CD4-positive, alpha-beta T cell (primary cell): ENCODE results near the gene ARID1B. TPM values are rescaled to one million over a fixed set of nuclear protein-coding genes. Genes with fewer than 3 reads are reported as not detected.

Source experiments
- ATAC-seq: fragments of 200-7000 bp; cut with Tn5 transposase; one replicate; pipeline ENCODE4 v1.10.0; 2022; ENCODE audit warnings: mild to moderate bottlenecking; ENCODE audit not compliant: poor library complexity
- CTCF ChIA-PET: fragments of 350-600 bp; sonication (Branson Sonifier 250); formaldehyde crosslinking; loops from one replicate; lab custom pipeline; 2021; ENCODE audit warnings: antibody characterized with exemption, inconsistent platforms; lab: Charles Lee
- POLR2A ChIA-PET: fragments of 350-600 bp; sonication (Branson Sonifier 250); formaldehyde crosslinking; loops from one replicate; lab custom pipeline; 2021; ENCODE audit warnings: antibody characterized with exemption, inconsistent platforms; lab: Charles Lee
- DNase-seq, 14 experiments: peaks; one replicate each; pipeline ENCODE4 v3.0.0-alpha.2; 2013 to 2020; ENCODE audit warnings: mixed read lengths in 2 of 14
- H3K27ac ChIP-seq, 2 donors: one replicate each; pipeline versions ENCODE4 v1.5.1 to v1.7.0; 2013; ENCODE audit warnings: low read length in 2 of 2, low read depth in 1 of 2, mild to moderate bottlenecking in 1 of 2
- H3K27me3 ChIP-seq, 2 experiments: 1 replicate in 1 of 2; 2 replicates in 1 of 2; pipeline versions ENCODE4 v1.6.1 to v1.7.0; 2013; ENCODE audit warnings: low read length in 2 of 2, control low read depth in 1 of 2, mild to moderate bottlenecking in 1 of 2, moderate library complexity in 1 of 2; ENCODE audit not compliant: insufficient read depth in 2 of 2, control insufficient read depth in 1 of 2
- H3K36me3 ChIP-seq: one replicate; pipeline ENCODE4 v1.6.1; 2013; ENCODE audit warnings: low read length, control low read depth; ENCODE audit not compliant: insufficient read depth
- H3K4me1 ChIP-seq: one replicate; pipeline ENCODE4 v1.6.1; 2013; ENCODE audit warnings: low read length, control low read depth; ENCODE audit not compliant: insufficient read depth
- H3K4me3 ChIP-seq: one replicate; pipeline ENCODE4 v1.5.1; 2013; ENCODE audit warnings: mild to moderate bottlenecking, low read length, moderate library complexity
- H3K9me3 ChIP-seq, 2 experiments: 1 replicate in 1 of 2; 2 replicates in 1 of 2; pipeline versions ENCODE4 v1.6.1 to v1.7.0; 2013; ENCODE audit warnings: low read length in 2 of 2, mild to moderate bottlenecking in 2 of 2, control low read depth in 1 of 2, moderate library complexity in 1 of 2; ENCODE audit not compliant: control insufficient read depth in 1 of 2, insufficient read depth in 1 of 2
- H3K27ac Mint-ChIP-seq: one replicate; pipeline ENCODE4 v1.8.0; 2020; ENCODE audit warnings: mixed read lengths
- H3K27me3 Mint-ChIP-seq: one replicate; pipeline ENCODE4 v1.8.0; 2021; ENCODE audit warnings: mixed read lengths
- H3K36me3 Mint-ChIP-seq: one replicate; pipeline ENCODE4 v1.8.0; 2021; ENCODE audit warnings: low read depth, mixed read lengths
- H3K4me1 Mint-ChIP-seq: one replicate; pipeline ENCODE4 v1.8.0; 2021; ENCODE audit warnings: low read depth, mixed read lengths
- H3K4me3 Mint-ChIP-seq: one replicate; pipeline ENCODE4 v1.8.0; 2020; ENCODE audit warnings: mild to moderate bottlenecking, mixed read lengths
- H3K9me3 Mint-ChIP-seq: one replicate; pipeline ENCODE4 v1.8.0; 2020; ENCODE audit warnings: mixed read lengths
- CTCF ChIP-seq: fragments of 200-600 bp; IDR thresholded peaks from one replicate; pipeline ENCODE4 v1.8.0; 2022; ENCODE audit warnings: antibody characterized with exemption, mild to moderate bottlenecking
- intact Hi-C, 2 experiments: fragments of 100-400 bp; cut with DNase I in 1 of 2; cut with micrococcal nuclease in 1 of 2; formaldehyde crosslinking; loops; one replicate each; pipeline versions ENCODE4 v1.15.1 to v1.9.0; 2023 to 2025; cut with DNase I, micrococcal nuclease
- total RNA-seq, 174 experiments: library from RNA in 2 of 174; stranded (reverse) in 2 of 174; gene quantifications; one replicate each; pipeline ENCODE4 v1.2.3 and lab custom pipeline; 2021 to 2026

Gene ARID1B
- total RNA-seq, 2 experiments from 2014 or later: 120 to 125 TPM

DNA sequence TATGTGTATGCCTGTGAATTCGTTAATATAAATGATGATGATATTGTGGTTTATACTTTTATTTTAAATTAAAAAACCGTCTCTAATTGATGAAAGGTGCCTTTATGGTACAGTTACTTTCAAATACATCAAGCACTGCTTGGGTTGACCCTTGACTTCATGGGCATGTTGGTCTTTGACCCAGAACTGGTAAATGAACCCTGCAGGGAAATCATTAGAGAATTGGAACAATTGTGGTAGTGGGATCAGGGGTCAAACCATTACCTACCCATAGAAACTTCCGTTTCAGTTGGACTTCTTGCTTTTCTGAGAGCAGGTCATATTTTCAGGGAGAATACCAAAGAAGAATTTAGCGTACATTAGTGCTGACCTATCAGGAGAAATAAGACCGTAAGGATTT is 288.2 kb downstream of the ARID1B start:
- no peak for ATAC-seq
- ChIA-PET CTCF (no interaction called here), POLR2A (no interaction called here)
- H3K9me3 ChIP-seq: no peaks in the 10 kb centered on the region
- no peak for TF ChIP-seq CTCF
- Mint-ChIP-seq H3K36me3 (peaks cover 5% of the 10 kb centered on the region), H3K27ac (no peak overlapping the region), H3K4me3 (no peak overlapping the region), H3K4me1 (peaks cover 72% of the 10 kb centered on the region), H3K27me3 (no peaks in the 10 kb centered on the region), H3K9me3 (no peaks in the 10 kb centered on the region)
- H3K27ac ChIP-seq: no peak overlapping the region
- intact Hi-C loops: no loop called here
- H3K27me3 ChIP-seq: no peaks in the 10 kb centered on the region
- no peak overlapping the region for H3K4me3 ChIP-seq
- no peak for DNase-seq
- H3K4me1 ChIP-seq: peaks cover 12% of the 10 kb centered on the region
- peaks cover 3% of the 10 kb centered on the region for H3K36me3 ChIP-seq

DNA sequence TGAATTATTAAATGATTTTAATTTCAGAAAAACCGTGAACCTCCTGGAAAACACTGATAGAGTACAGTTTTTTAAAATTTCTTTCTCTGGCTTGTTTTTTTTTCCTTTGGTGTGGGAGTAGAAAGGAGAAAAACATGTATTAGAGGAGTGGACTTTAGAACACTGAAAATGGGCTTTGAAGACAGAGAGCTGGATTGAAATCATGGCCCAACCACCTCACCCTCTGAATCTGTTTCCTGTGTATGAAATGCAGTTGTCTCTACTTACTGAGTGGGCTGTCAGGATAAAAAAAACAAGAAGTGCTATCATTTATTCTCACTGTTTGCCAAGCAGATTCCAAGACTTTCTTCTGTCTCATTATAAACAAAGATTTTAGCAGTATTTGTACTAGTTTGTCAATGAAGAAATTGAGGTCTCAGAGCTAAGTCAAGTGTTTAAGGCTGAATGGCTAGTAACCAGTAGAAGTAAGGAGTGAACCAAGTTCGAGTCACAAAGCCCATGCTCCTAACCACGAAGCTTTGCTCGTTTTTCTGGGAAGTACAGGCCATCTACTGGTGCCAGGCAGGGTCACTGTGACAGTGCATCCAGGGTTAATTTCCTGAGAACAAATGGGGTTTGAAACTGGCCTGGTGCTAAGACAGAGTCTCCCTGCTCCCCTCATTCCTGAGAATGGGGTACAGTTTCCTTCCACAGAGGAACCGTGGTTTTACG is 289.8 kb downstream of the ARID1B start:
- Histone ChIP-seq H3K27ac (no peak overlapping the region), H3K4me3 (no peak overlapping the region), H3K4me1 (peaks cover 12% of the 10 kb centered on the region), H3K9me3 (no peaks in the 10 kb centered on the region), H3K36me3 (peaks cover 3% of the 10 kb centered on the region), H3K27me3 (no peaks in the 10 kb centered on the region)
- Mint-ChIP-seq H3K27me3 (no peaks in the 10 kb centered on the region), H3K27ac (no peak overlapping the region), H3K36me3 (peaks cover 5% of the 10 kb centered on the region), H3K9me3 (no peaks in the 10 kb centered on the region), H3K4me3 (no peak overlapping the region), H3K4me1 (peaks cover 70% of the 10 kb centered on the region)
- ChIA-PET POLR2A (interaction anchor here (1.0 kb wide), 1 partner anchor 13 kb away, joined by 3 read pairs; no protein-coding TSS in a partner anchor), CTCF (interaction anchor here (0.6 kb wide), 2 partner anchors 57 to 827 kb away, joined by 3 read pairs; no protein-coding TSS in a partner anchor)
- no peak for ATAC-seq
- intact Hi-C loops: no loop called here
- TF ChIP-seq CTCF: no peak
- DNase-seq: no peak

DNA sequence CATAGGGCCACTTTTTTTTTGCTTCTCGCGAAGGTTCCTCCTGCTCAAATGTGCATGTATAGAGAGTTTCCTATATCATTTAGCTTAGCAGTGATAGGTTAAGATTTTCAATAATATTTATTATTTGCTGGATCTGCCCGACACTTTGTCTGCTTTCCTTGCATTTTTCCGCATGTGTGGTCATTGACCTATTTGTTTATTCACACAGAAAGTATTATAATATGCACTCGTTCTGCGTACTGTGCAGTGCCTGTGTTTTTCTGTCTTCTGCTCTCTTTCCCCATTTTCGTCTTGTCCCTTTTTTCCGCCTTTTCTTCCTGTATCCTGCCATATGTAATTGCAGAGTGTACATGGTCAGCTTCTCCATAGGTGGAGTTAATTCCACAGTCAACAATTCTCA is 290.3 kb downstream of the ARID1B start:
- ChIA-PET POLR2A (interaction anchor here (1.0 kb wide), 1 partner anchor 13 kb away, joined by 3 read pairs; no protein-coding TSS in a partner anchor), CTCF (interaction anchor here (0.6 kb wide), 2 partner anchors 58 to 826 kb away, joined by 3 read pairs; no protein-coding TSS in a partner anchor)
- Histone ChIP-seq H3K27me3 (no peaks in the 10 kb centered on the region), H3K36me3 (peaks cover 3% of the 10 kb centered on the region), H3K4me3 (no peak overlapping the region), H3K27ac (no peak overlapping the region), H3K4me1 (peaks cover 12% of the 10 kb centered on the region), H3K9me3 (no peaks in the 10 kb centered on the region)
- H3K4me3 Mint-ChIP-seq: no peak overlapping the region
- DNase-seq (no peak), ATAC-seq (no peak)
- no peak for TF ChIP-seq CTCF
- peak overlapping the region; percentile 46 for H3K27ac Mint-ChIP-seq
- peaks cover 73% of the 10 kb centered on the region for H3K4me1 Mint-ChIP-seq
- intact Hi-C loops: no loop called here
- no peaks in the 10 kb centered on the region for H3K27me3 Mint-ChIP-seq
- H3K9me3 Mint-ChIP-seq: no peaks in the 10 kb centered on the region
- peaks cover 5% of the 10 kb centered on the region for H3K36me3 Mint-ChIP-seq
